Kidney (tissue), 14 donors: ENCODE measurements around the gene KCTD19. TPM values are rescaled to one million over a fixed set of nuclear protein-coding genes. Genes with fewer than 3 reads are reported as not detected.

Source experiments
- DNase-seq, 5 donors: peaks; one replicate each; pipeline ENCODE4 v3.0.0-alpha.2; 2013 to 2020
- FAIRE-seq: peaks from 2 replicates; lab custom pipeline; 2012; peaks lifted over from hg19 to GRCh38; lab: Jason Lieb, UNC
- H3K27ac ChIP-seq, 2 donors: one replicate each; pipeline ENCODE4 v1.7.0; 2013; ENCODE audit warnings: low read depth in 2 of 2, low read length in 2 of 2, inconsistent platforms in 1 of 2
- H3K27me3 ChIP-seq: one replicate; pipeline ENCODE4 v1.7.1; 2013; ENCODE audit warnings: low read length, inconsistent platforms; ENCODE audit not compliant: control insufficient read depth, insufficient read depth
- H3K36me3 ChIP-seq, 3 donors: one replicate each; pipeline versions ENCODE4 v1.7.0 to v1.7.1; 2013; ENCODE audit warnings: low read length in 3 of 3, control low read depth in 1 of 3, inconsistent platforms in 1 of 3; ENCODE audit not compliant: insufficient read depth in 3 of 3, control insufficient read depth in 2 of 3
- H3K4me1 ChIP-seq, 3 donors: one replicate each; pipeline versions ENCODE4 v1.7.0 to v1.7.1; 2013; ENCODE audit warnings: low read length in 3 of 3, inconsistent platforms in 1 of 3, low read depth in 1 of 3; ENCODE audit not compliant: control insufficient read depth in 2 of 3, insufficient read depth in 2 of 3
- H3K4me3 ChIP-seq, 3 donors: one replicate each; pipeline versions ENCODE4 v1.7.0 to v1.8.1; 2013; ENCODE audit warnings: low read length in 3 of 3, control low read depth in 1 of 3, inconsistent platforms in 1 of 3
- H3K9ac ChIP-seq, 3 donors: one replicate each; pipeline versions ENCODE4 v1.7.0 to v1.7.1; 2013; ENCODE audit warnings: low read length in 3 of 3, control low read depth in 1 of 3, inconsistent platforms in 1 of 3
- H3K9me3 ChIP-seq, 3 donors: one replicate each; pipeline versions ENCODE4 v1.7.0 to v1.7.1; 2013; ENCODE audit warnings: low read length in 3 of 3, control low read depth in 1 of 3, inconsistent platforms in 1 of 3; ENCODE audit not compliant: control insufficient read depth in 2 of 3, insufficient read depth in 1 of 3
- intact Hi-C: fragments of 100-400 bp; cut with DNase I; formaldehyde crosslinking; loops from one replicate; pipeline ENCODE4 v1.11.1; 2022
- polyA plus RNA-seq: library from polyadenylated mRNA; stranded (reverse); fragments of 350-450 nt; fragmentation: Illumina TruSeq; extraction: RNeasy Lipid Tissue Mini Kit (QIAGEN cat#74804); gene quantifications from one replicate; pipeline ENCODE4 v1.2.3, GENCODE V29; 2014; ENCODE audit warnings: low read depth, low replicate concordance; ENCODE audit not compliant: insufficient read depth
- total RNA-seq: library from RNA; stranded (reverse); fragmentation: NEBNext Ultra II Directional; extraction: Animal tissue kit (Norgen Biotek cat#: 25700); gene quantifications from one replicate; pipeline ENCODE4 v1.2.1, GENCODE V29; 2021
- TF ChIP-seq, protein P1 (sequence below): IDR thresholded peaks from 3 replicates; pipeline ENCODE4 v1.5.1; 2012; ENCODE audit warnings: mild to moderate bottlenecking, moderate library complexity, borderline replicate concordance; ENCODE audit not compliant: insufficient read depth; ENCODE audit errors: extremely low read depth
- donor health status: control.
- donor health status: control.
- donor health status: control.
- donor health status: control.
- donor health status: control.
- donor health status: DM: yes; HTN: yes; CAD: no.
- donor health status: Normal renal cell carcinoma (clear cell type).

KCTD19 gene
- total and polyA plus RNA-seq, 2 donors from 2014 or later: 0.31 TPM; not detected in 1

DNA sequence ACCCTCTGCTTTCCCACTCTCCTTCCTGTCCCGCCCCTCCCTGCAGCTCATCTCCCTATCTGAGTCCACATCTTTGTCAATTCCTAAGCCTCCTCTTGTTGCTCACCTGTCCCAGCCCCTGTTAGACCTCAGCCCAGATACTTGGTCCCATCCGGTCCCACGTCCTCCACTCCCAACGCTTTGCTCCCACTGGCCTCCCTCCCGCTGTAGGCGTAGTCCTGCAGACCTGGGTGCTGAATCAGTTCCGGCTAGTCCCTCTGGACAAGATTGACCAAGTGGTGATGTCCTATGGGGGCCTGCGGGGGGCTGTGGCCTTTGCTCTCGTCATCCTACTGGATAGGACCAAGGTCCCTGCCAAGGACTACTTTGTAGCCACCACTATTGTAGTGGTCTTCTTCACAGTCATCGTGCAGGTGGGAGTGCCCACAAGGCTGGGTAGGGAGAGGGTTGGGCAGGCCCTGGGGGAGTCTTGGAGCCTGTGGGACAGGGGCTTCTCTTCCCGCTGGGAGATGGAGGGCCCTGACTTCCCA is 69.8 kb downstream of the KCTD19 start:
- Histone ChIP-seq H3K36me3 (no peaks in the 10 kb centered on the region), H3K27me3 (no peaks in the 10 kb centered on the region), H3K4me1 (no peaks in the 10 kb centered on the region), H3K9ac (no peak overlapping the region), H3K27ac (no peak overlapping the region), H3K9me3 (no peaks in the 10 kb centered on the region), H3K4me3 (no peak overlapping the region)
- FAIRE-seq: no peak
- TF ChIP-seq, protein P1, sequence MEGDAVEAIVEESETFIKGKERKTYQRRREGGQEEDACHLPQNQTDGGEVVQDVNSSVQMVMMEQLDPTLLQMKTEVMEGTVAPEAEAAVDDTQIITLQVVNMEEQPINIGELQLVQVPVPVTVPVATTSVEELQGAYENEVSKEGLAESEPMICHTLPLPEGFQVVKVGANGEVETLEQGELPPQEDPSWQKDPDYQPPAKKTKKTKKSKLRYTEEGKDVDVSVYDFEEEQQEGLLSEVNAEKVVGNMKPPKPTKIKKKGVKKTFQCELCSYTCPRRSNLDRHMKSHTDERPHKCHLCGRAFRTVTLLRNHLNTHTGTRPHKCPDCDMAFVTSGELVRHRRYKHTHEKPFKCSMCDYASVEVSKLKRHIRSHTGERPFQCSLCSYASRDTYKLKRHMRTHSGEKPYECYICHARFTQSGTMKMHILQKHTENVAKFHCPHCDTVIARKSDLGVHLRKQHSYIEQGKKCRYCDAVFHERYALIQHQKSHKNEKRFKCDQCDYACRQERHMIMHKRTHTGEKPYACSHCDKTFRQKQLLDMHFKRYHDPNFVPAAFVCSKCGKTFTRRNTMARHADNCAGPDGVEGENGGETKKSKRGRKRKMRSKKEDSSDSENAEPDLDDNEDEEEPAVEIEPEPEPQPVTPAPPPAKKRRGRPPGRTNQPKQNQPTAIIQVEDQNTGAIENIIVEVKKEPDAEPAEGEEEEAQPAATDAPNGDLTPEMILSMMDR: no peak
- peak in 2 of 5 donors; percentile 27 to 39 for DNase-seq
- intact Hi-C loops: loop anchor here (10.0 kb wide), 1 partner anchor 218 kb away; no protein-coding TSS in a partner anchor

GRCh38 chr16:67255553-67256221 is 70.9 kb downstream of the KCTD19 start:
- peak in 2 of 5 donors; percentile 30 to 66 for DNase-seq
- intact Hi-C loops: loop anchor here (10.0 kb wide), 1 partner anchor 219 kb away; no protein-coding TSS in a partner anchor
- no peaks in the 10 kb centered on the region for H3K4me1 ChIP-seq
- no peaks in the 10 kb centered on the region for H3K27me3 ChIP-seq
- no peak overlapping the region for H3K9ac ChIP-seq
- no peaks in the 10 kb centered on the region for H3K36me3 ChIP-seq
- TF ChIP-seq, protein P1: no peak
- H3K9me3 ChIP-seq: no peaks in the 10 kb centered on the region
- no peak for FAIRE-seq
- no peak overlapping the region for H3K27ac ChIP-seq
- H3K4me3 ChIP-seq: no peak overlapping the region

DNA sequence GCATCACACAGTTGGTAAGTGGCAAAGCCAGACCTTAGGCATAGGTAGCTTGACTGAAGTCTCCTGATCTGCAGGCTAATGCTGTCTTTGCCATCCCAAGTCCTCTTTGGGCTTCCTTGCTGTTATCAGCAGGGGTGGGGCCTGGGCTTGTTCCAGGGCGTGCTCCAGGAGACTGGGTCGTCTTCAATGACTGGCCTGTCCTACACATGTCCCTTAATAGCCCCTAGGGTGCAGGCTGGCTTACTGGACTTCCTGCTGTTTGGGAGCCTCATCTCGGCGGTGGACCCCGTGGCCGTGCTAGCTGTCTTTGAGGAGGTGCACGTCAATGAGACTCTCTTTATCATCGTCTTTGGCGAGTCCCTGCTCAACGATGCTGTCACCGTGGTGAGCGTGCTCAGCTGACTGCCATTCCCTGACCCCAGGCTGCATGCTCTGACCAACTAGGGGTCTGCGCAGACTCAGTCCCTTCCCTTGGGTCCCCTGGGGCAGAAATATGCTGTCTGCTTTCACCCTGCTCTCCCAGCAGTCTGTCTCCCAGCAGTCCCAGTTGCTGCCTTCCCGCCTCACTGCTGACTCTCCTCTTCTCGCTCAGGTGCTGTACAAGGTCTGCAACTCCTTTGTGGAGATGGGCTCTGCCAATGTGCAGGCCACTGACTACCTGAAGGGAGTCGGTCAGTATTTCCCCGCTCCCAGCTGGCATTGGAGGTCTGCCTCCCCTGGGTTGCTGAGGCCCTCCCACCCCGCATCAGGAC is 71.6 kb downstream of the KCTD19 start:
- intact Hi-C loops: loop anchor here (10.0 kb wide), 1 partner anchor 220 kb away; no protein-coding TSS in a partner anchor
- no peak for FAIRE-seq
- peak in 2 of 5 donors; percentile 30 to 37 for DNase-seq

More for the DNA sequence above, 71.6 kb downstream of the KCTD19 start:
- H3K9me3 ChIP-seq: no peaks in the 10 kb centered on the region
- peaks cover 6% of the 10 kb centered on the region for H3K27me3 ChIP-seq
- H3K27ac ChIP-seq: no peak overlapping the region
- no peaks in the 10 kb centered on the region for H3K36me3 ChIP-seq
- H3K4me1 ChIP-seq: no peaks in the 10 kb centered on the region
- no peak overlapping the region for H3K9ac ChIP-seq
- TF ChIP-seq, protein P1: no peak
- no peak overlapping the region for H3K4me3 ChIP-seq
